IMR-90 (cell line): ENCODE data around the gene ADSS1. TPM values are rescaled to one million over a fixed set of nuclear protein-coding genes. Genes with fewer than 3 reads are reported as not detected.

Experiments
- ATAC-seq: fragments of 200-7000 bp; cut with Tn5 transposase; 2 replicates; pipeline ENCODE4 v1.9.1; 2020; ENCODE audit warnings: low read depth, mild to moderate bottlenecking, moderate library complexity
- BruUV-seq: library from RNA; stranded (reverse); fragments of 400-500 nt; replicated peaks from 2 replicates; lab custom pipeline; 2021; lab: Mats Ljungman, UMichigan
- CTCF ChIA-PET: fragments of 300-600 bp; formaldehyde crosslinking; extraction: SDS; loops from one replicate; lab custom pipeline; 2021; ENCODE audit warnings: antibody characterized with exemption; lab: Yijun Ruan, JAX
- POLR2A ChIA-PET: fragments of 300-600 bp; sonication (Branson Sonifier 250); formaldehyde crosslinking; loops from one replicate; lab custom pipeline; 2022; ENCODE audit warnings: antibody characterized with exemption; ENCODE audit not compliant: unreplicated experiment; lab: Charles Lee
- DNase-seq: peaks from one replicate; pipeline ENCODE4 v3.0.0; 2013
- H2AFZ ChIP-seq: replicated peaks from 2 replicates; pipeline ENCODE3; 2013; ENCODE audit warnings: low read length, mild to moderate bottlenecking; ENCODE audit not compliant: poor library complexity
- H2AK5ac ChIP-seq: 2 replicates; pipeline ENCODE4 v1.6.1; 2013; ENCODE audit warnings: low read depth, low read length, inconsistent platforms
- H2AK9ac ChIP-seq: replicated peaks from 2 replicates; pipeline ENCODE3; 2013; ENCODE audit warnings: mild to moderate bottlenecking, low read depth, low read length, moderate library complexity; ENCODE audit not compliant: poor library complexity
- H2BK120ac ChIP-seq: 2 replicates; pipeline ENCODE4 v1.6.1; 2013; ENCODE audit warnings: low read depth, low read length, inconsistent platforms
- H2BK15ac ChIP-seq: 3 replicates; pipeline ENCODE4 v1.6.1; 2013; ENCODE audit warnings: low read depth, low read length, inconsistent platforms
- H2BK20ac ChIP-seq: 2 replicates; pipeline ENCODE4 v1.6.1; 2013; ENCODE audit warnings: low read depth, mild to moderate bottlenecking, inconsistent platforms, low read length, moderate library complexity
- H2BK5ac ChIP-seq: 2 replicates; pipeline ENCODE4 v1.6.1; 2013; ENCODE audit warnings: mild to moderate bottlenecking, low read depth, low read length, inconsistent platforms; ENCODE audit not compliant: poor library complexity, severe bottlenecking
- H3K14ac ChIP-seq: replicated peaks from 2 replicates; pipeline ENCODE4 v1.6.1; 2013; ENCODE audit warnings: low read depth, low read length, inconsistent platforms
- H3K18ac ChIP-seq: 2 replicates; pipeline ENCODE4 v1.6.1; 2013; ENCODE audit warnings: low read depth, low read length, control low read depth
- H3K23ac ChIP-seq: 2 replicates; pipeline ENCODE4 v1.6.1; 2013; ENCODE audit warnings: low read depth, low read length, inconsistent platforms
- H3K27ac ChIP-seq: 2 replicates; pipeline ENCODE4 v1.5.1; 2013; ENCODE audit warnings: mild to moderate bottlenecking, control low read depth, low read length; ENCODE audit not compliant: insufficient read depth
- H3K27me3 ChIP-seq: 2 replicates; pipeline ENCODE4 v1.6.1; 2013; ENCODE audit warnings: low read length; ENCODE audit not compliant: control insufficient read depth, insufficient read depth
- H3K36me3 ChIP-seq: 2 replicates; pipeline ENCODE4 v1.6.1; 2013; ENCODE audit warnings: low read length, mixed read lengths; ENCODE audit not compliant: control insufficient read depth, insufficient read depth
- H3K4ac ChIP-seq: 2 replicates; pipeline ENCODE4 v1.6.1; 2013; ENCODE audit warnings: low read depth, low read length, inconsistent platforms
- H3K4me1 ChIP-seq: 2 replicates; pipeline ENCODE4 v1.6.1; 2013; ENCODE audit warnings: low read length, mixed read lengths; ENCODE audit not compliant: control insufficient read depth, insufficient read depth
- H3K4me2 ChIP-seq: 2 replicates; pipeline ENCODE4 v1.6.1; 2013; ENCODE audit warnings: low read depth, mild to moderate bottlenecking, control low read depth, low read length, moderate library complexity
- H3K4me3 ChIP-seq: 2 replicates; pipeline ENCODE4 v1.5.1; 2013; ENCODE audit warnings: low read depth, mild to moderate bottlenecking, control low read depth, low read length, moderate library complexity; ENCODE audit not compliant: insufficient read depth
- H3K56ac ChIP-seq: 2 replicates; pipeline ENCODE4 v1.6.1; 2013; ENCODE audit warnings: low read length, inconsistent platforms; ENCODE audit not compliant: insufficient read depth; ENCODE audit errors: extremely low read depth
- H3K79me1 ChIP-seq, 2 experiments: 2 replicates each; pipeline ENCODE4 v1.6.1; 2013; ENCODE audit warnings: low read length in 2 of 2, inconsistent platforms in 1 of 2, low read depth in 1 of 2
- H3K9ac ChIP-seq: 2 replicates; pipeline ENCODE4 v1.6.1; 2013; ENCODE audit warnings: low read depth, low read length, control low read depth
- H3K9me1 ChIP-seq: 2 replicates; pipeline ENCODE4 v1.6.1; 2013; ENCODE audit warnings: low read length, inconsistent platforms; ENCODE audit not compliant: insufficient read depth
- H3K9me3 ChIP-seq: 2 replicates; pipeline ENCODE4 v1.6.1; 2013; ENCODE audit warnings: low read length; ENCODE audit not compliant: control insufficient read depth, insufficient read depth
- H4K20me1 ChIP-seq: 2 replicates; pipeline ENCODE4 v1.6.1; 2013; ENCODE audit warnings: low read length, inconsistent platforms; ENCODE audit not compliant: insufficient read depth
- H4K5ac ChIP-seq: 2 replicates; pipeline ENCODE4 v1.6.1; 2013; ENCODE audit warnings: mild to moderate bottlenecking, low read depth, low read length, control low read depth
- H4K8ac ChIP-seq, 2 experiments: 2 replicates each; pipeline ENCODE4 v1.6.1; 2013; ENCODE audit warnings: low read depth in 2 of 2, low read length in 2 of 2, control low read depth in 1 of 2, inconsistent platforms in 1 of 2
- H4K91ac ChIP-seq: 2 replicates; pipeline ENCODE4 v1.6.1; 2013; ENCODE audit warnings: low read depth, low read length, inconsistent platforms; ENCODE audit not compliant: insufficient read depth
- MAZ ChIP-seq: IDR thresholded peaks from 2 replicates; pipeline ENCODE4 v1.6.1; 2012; ENCODE audit warnings: low read depth, mild to moderate bottlenecking, low read length, improper control_type of control experiment, moderate library complexity, borderline replicate concordance
- MXI1 ChIP-seq: IDR thresholded peaks from 2 replicates; pipeline ENCODE4 v1.6.1; 2012; ENCODE audit warnings: low read depth, mild to moderate bottlenecking, low read length, moderate library complexity, borderline replicate concordance
- NFE2L2 ChIP-seq: fragments of 150-350 bp; IDR thresholded peaks from 2 replicates; pipeline ENCODE4 v1.6.1; 2016; ENCODE audit warnings: low read depth, mild to moderate bottlenecking, low read length
- RFX5 ChIP-seq: IDR thresholded peaks from 2 replicates; pipeline ENCODE4 v1.8.0; 2012; ENCODE audit warnings: low read depth, mild to moderate bottlenecking, low read length, moderate library complexity
- WGBS, 2 experiments: methylation state at CpG; one replicate each; pipeline versions ENCODE4 v1.1.5 to v1.1.7; 2013; ENCODE audit warnings: missing lambda C conversion rate in 2 of 2; ENCODE audit not compliant: insufficient read length in 1 of 2; ENCODE audit errors: extremely low coverage in 2 of 2; 5-methylcytosine and 5-hydroxymethylcytosine counted together
- dilution Hi-C: fragments of 300-500 bp; cut with HindIII; formaldehyde crosslinking; loops from one replicate; pipeline ENCODE4 v1.14.3; 2018; ENCODE audit warnings: low sequenced_read_pairs; ENCODE audit not compliant: unreplicated experiment
- in situ Hi-C: fragments of 300-500 bp; cut with MboI; formaldehyde crosslinking; loops from 3 replicates; pipeline ENCODE4 v1.14.3; 2019; ENCODE audit warnings: low sequenced_read_pairs, inconsistent platforms, mixed read lengths
- intact Hi-C: fragments of 100-400 bp; cut with micrococcal nuclease; formaldehyde crosslinking; loops from 2 replicates; pipeline ENCODE4 v1.10.0; 2022
- polyA plus RNA-seq, 3 experiments: library from polyadenylated mRNA; depleted of rRNA; stranded (reverse); fragments of >200 nt; gene quantifications; 2 replicates each; pipeline ENCODE4 v1.2.3, GENCODE V29; 2012; ENCODE audit warnings: low replicate concordance in 1 of 3
- total RNA-seq: library from RNA; depleted of rRNA; stranded (reverse); fragments of >200 nt; gene quantifications from 2 replicates; pipeline ENCODE4 v1.2.3, GENCODE V29; 2012

Gene ADSS1
- total and polyA plus RNA-seq, 2 of the 4 experiments (the other 2 are of a cell fraction): 1.8 to 5.2 TPM

GRCh38 chr14:104784218-104784568 lies 60.2 kb downstream of the ADSS1 start:
- CTCF ChIA-PET: no interaction called here
- in situ Hi-C loops: no loop called here
- H4K20me1 ChIP-seq: peaks cover 66% of the 10 kb centered on the region

More at GRCh38 chr14:104784218-104784568, 60.2 kb downstream of the ADSS1 start:
- H3K4ac ChIP-seq: no peak overlapping the region
- H4K5ac ChIP-seq: no peak overlapping the region
- no CpG with 5 or more reads among the region's 9 CpGs for WGBS, 2 experiments
- H3K18ac ChIP-seq: no peak overlapping the region
- no peak overlapping the region for H4K91ac ChIP-seq
- H3K23ac ChIP-seq: no peak overlapping the region
- no peaks in the 10 kb centered on the region for H3K27me3 ChIP-seq
- BruUV-seq: no TSS peak
- no peak overlapping the region for H3K9ac ChIP-seq
- no peak overlapping the region for H2BK120ac ChIP-seq
- dilution Hi-C loops: no loop called here
- no peak overlapping the region for H3K27ac ChIP-seq
- no peak overlapping the region for H3K4me3 ChIP-seq
- H2BK5ac ChIP-seq: no peak overlapping the region
- no peak overlapping the region for H3K4me2 ChIP-seq
- H2BK20ac ChIP-seq: no peak overlapping the region
- ATAC-seq (no peak), DNase-seq (no peak)
- POLR2A ChIA-PET: no interaction called here
- no peak overlapping the region for H3K56ac ChIP-seq
- no peak overlapping the region for H2BK15ac ChIP-seq
- no peak overlapping the region for H2AK5ac ChIP-seq
- no peaks in the 10 kb centered on the region for H3K9me1 ChIP-seq
- H3K36me3 ChIP-seq: peaks cover 33% of the 10 kb centered on the region
- H2AFZ ChIP-seq: no peak overlapping the region
- H3K79me1 ChIP-seq: peaks cover 5 to 37% of the 10 kb centered on the region in 2 experiments; a peak in 3 of 4 replicates
- H3K14ac ChIP-seq: no peak overlapping the region
- intact Hi-C loops: no loop called here
- H4K8ac ChIP-seq: no peak overlapping the region
- H2AK9ac ChIP-seq: peak overlapping the region; percentile 5
- TF ChIP-seq RFX5 (no peak), NFE2L2 (no peak), MAZ (no peak), MXI1 (no peak)
- no peaks in the 10 kb centered on the region for H3K9me3 ChIP-seq
- no peaks in the 10 kb centered on the region for H3K4me1 ChIP-seq
